Suppressor macrophage (primary cell): ENCODE measurements around the gene CCDC188.

ENCODE experiments used
- DNase-seq, 4 experiments: peaks; one replicate each; pipeline ENCODE4 v3.0.0-alpha.2; 2020 to 2022
- total RNA-seq, 17 experiments: gene quantifications; one replicate each; lab custom pipeline; 2026; ENCODE audit warnings: mixed read lengths in 6 of 17, inconsistent platforms in 3 of 17; lab: John Stamatoyannopoulos, UW

Gene CCDC188
- 0 to 1.2 (median 0.07) reads per million in 17 experiments for total RNA-seq

DNA sequence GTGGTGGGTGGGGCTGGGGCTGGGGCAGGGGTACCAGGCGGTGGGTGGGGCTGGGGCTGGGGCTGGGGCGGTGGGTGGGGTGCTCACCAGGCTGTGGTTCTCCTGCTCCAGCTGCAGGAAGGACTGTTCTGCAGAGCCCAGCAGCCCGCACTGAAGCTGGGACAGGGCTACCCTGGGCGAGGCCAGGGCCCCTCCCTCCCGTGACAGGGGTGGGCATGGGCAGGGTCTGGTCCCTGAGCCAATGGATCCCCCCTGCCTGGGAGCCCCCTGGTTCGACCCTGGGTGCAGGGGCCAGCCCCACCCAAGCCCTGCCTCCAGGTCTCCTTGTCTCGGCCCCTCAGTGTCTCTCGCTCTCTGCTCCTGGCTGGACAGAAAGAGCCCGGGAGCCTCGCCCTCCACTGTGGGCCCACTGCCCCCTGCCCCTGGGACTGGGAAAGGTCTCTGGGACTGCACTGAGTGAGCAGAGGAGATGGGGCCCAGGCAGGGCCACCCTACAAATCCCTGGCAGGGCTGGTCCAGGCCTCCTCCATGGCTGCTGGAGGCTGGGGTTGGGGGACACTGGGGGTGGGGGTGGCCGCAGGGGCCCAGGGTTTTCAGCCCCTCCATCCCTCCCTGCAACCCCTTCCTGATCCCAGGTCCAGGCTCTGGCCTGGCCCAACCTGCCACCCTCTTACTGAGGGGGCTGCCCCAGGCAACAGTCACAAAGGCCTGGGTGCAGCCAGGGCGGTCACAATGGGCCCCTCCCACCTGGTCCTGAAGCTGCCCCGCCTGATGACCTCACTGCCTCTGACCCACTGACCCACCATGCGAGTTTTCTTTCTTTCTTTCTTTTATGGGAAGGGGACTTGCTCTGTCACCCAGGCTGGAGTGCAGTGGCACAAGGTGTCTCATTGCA is at the start of gene CCDC188:
Gene CCDC188, minus strand, starts transcription at position 675 of the 895 bp plus-strand sequence. Its CDS starts 69 bp downstream, at position 606.
- DNase-seq: no peak

GRCh38 chr22:20199906-20200305 is 49.1 kb upstream of the CCDC188 start:
- DNase-seq: no peak

- DNase-seq: no peak
These were observed 48.6 kb upstream of the CCDC188 start for GRCh38 chr22:20199413-20199842.

GRCh38 chr22:20198557-20199319 is 47.9 kb upstream of the CCDC188 start:
- DNase-seq: no peak

DNA sequence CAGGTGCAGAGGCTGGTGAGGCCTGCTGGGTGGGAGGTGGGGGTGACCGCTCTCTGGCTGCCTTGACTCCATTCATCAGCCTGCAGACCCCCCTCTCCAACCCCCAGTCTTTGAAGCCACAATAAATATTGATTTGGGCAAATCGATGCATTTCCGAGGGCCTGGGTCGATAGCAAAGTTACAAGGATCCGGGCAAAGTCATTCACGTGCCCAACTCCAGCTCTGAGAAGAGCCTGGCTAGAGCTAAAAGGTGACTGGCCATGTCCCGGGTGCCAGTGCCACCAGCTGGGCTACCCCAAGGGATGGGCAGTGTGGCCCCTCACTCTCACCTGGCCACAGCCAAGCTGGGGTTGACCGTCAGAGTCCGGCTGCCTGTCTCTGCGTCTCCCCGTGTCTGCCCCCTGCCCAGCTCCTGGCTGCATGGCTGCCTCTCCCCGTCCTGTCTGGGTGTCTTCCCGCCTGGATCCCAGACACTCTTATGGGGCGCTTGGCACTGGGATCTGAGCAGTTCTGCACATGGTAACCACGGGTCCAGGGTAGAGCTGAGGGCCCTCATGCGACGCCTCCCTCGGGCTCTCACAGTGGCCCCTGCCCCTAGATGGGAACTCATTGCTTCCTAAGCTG is 46.7 kb upstream of the CCDC188 start:
- DNase-seq: no peak

DNA sequence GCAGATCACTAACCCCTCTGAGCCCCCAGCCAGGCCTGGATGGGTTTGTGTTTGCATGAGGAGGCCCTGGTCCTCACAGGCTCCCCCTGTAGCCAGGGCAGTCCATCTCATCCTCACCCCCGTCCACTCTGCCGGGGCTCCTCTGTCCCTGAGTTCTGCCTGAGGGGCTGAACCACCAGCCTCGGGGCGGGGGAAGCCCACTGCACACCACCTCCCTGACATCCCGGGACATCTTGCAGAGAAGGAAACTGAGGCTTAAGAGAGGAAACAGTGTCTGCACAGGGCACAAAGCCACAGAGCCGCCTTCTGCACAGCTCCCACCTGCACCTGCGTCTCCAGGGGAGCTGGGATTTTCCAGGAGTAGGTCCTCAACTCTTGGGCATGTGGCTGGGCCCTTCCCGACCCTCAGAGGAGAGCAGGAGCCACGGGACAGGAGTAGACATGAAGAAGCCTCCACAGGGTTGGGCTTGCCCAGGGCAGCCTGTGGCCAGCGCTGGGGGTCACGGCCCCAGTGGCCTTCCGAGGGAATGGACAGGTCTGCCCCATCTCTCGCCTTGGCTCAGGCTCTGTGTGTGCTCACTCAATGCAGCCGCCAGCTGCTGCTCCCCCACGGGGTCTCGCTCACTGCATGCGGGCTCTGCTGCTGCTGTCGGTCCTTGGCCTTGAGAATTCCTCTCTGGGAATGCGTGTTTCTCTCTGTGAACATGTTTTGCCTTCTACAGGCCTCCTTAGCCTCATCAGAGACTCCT is 45.4 kb upstream of the CCDC188 start:
- no peak for DNase-seq

DNA sequence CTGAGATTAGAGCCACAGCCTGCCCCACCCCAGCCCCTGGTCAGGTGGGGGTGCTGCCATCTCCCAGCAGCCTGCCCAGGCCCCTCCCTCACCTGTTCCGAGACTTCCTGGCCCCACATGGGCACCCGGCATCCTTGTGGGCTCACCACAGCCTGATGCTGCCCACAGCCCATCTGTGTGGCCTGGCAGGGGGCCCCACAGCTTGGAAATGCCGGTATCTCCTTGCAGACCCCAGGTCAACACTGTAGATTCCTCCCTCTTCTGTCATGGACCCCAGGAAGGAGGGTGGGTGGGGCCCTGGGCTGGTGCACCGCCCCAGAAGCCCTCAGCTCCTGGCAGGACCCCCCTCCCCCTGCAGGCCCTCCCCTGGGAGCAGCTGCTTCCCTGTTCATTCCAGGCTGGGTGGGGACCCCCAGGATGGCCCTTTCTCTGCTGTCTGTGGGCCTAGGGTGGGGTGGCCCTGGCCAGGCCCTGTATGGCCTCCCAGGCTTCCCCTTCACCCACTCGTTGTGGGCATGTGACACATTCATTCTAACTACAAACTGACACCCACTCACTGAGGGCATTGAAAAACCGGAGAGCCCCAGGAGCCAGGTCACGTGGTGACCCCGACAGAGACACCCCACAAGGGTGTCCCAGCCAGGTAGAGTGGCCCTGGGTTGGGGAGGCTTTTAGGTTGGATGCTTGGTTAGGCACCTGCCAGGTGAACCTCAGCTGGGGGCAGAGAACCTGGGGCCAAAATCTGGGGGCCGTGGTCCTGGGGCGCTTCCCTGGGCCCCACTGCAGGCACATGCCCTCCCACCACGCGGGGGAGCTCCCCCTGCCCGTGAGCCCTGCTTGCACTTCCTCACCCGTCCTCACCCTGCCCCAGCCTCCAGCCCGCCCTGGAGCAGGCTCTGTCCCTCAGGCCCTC is 44.1 kb upstream of the CCDC188 start:
- DNase-seq: peak; percentile 46 to 75 (median 73)

DNA sequence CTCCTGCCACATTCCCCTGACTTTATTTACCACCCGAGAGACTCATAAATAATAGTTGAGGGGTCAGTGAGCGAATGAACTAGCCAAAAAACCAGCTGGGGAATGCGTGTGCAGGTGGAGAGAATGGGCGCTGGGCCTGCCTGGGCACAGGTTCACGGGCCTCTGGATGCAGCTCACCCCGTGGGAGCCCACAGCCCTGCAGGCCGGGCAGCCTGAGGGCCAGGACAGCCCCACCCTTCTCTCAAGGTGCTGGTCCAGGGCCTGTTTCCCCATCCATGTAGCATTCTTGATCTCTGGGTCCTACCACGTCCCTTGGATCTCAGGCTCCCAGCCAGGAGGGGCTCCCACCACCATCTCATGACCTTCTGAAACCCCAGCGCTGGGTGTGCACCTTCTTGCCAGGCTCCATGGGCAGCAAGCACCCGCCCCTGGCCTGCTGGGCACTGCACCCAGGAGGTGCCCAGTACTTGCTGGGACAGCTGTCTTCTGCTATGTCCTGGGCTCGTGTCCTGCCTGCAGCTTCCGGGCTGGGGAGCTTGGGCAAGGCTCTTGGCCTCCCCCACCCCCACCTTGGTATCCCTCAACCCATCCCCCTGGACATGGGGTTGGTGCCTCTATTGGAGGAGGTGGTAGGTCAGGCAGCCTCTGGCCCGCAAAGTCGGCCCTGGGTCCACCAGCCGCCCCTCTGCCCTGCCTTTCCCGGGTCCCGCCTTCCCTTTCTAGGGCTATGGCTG is 43.1 kb upstream of the CCDC188 start:
- DNase-seq: no peak

- no peak for DNase-seq
These were observed 42.3 kb upstream of the CCDC188 start for GRCh38 chr22:20192972-20193760.

- DNase-seq: no peak
These were observed 41.6 kb upstream of the CCDC188 start for GRCh38 chr22:20192293-20192971.

GRCh38 chr22:20191803-20192202 is 40.9 kb upstream of the CCDC188 start:
- DNase-seq: no peak

DNA sequence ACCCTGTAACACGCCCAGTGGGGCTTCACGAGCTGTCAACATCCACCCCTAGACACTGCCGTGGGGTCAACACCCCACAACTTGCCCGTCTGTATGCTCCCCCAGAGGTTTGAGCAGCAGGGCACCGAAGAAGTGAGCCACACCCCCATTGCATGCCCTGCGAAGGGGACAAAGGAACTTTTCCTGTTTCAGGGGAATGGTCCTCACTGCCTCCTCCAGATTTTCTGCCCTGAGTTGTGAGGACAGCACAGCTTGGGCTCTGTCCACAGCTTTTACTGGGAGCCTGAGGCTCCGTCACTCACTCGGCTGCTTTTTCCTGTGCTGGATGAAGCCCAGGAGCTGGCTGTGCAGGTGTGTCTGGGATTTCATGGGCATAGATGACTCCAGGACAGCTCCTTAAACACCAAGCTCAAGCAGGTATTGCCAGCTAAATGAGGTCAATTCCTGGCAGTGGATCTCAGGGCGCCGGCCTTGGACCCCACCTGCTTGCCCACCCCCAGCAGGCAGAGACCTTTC is 40.2 kb upstream of the CCDC188 start:
- DNase-seq: no peak

- no peak for DNase-seq
These were observed 37.7 kb upstream of the CCDC188 start for GRCh38 chr22:20188567-20188877.

DNA sequence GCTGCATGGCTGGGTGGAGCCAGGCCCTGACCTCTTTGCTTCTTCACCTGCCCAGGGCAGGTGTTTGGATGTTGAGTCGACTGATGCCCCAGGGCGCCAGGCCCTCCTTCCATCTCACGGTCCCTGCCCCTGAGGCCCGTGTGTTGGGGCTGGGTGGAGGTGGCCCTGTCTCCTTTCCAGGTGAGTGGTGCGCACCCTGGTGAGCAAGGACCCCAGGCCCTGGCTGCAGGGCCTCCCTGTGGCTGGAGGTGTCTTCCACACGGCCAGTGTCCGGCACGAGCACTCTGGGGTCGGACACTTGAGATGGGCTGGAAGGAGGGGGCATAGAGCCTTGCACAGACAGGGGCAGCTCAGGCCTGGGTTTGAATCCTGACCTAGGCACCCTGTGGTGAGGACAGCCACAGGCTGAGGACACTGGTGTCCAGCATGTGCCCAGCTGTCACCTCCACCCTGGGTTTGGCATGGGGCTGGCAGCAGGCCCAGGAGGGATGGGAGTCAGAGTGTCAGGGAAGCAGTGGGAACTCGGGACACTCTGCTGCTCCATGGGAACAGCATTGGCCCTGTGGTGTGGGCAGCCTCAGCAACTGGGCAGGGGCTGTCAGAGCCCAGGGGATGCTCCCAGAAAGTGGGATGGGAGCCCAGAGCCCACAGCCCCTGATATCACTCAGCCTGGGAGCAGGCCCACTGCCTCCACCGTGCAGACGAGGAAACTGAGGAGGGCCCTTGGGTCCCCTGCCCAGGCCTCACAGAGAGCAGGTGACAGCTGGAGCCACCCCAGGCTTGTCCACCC is 37.1 kb upstream of the CCDC188 start:
- DNase-seq: no peak

GRCh38 chr22:20186871-20187546 is 36.2 kb upstream of the CCDC188 start:
- DNase-seq: no peak

GRCh38 chr22:20186183-20186870 is 35.5 kb upstream of the CCDC188 start:
- no peak for DNase-seq

DNA sequence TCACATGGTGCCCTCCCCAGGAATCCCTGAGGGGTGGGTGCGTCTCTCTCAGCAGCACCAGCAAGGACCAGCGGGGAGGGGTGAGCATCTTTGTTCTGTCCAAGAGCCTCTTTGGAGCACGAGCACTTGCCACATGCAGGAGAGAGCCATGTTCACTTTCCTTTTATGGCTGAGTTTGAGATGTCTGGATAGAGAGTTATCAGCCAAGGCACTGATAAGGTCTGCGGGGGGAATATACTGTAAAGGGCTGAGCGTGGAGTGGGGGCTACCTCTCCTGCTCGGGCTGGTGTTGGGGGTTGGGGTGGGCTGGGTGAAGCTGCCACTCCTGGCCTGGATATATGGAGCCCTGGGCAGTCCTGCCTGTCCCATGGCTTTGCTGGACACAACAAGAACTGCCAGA is 34.9 kb upstream of the CCDC188 start:
- DNase-seq: no peak
